ENCODE measurements around the gene CD8A. TPM values are rescaled to one million over a fixed set of nuclear protein-coding genes. Genes with fewer than 3 reads are reported as not detected.

Gene CD8A
- total RNA-seq, 2 donors from 2014 or later, result 0.39 to 0.52 TPM

DNA sequence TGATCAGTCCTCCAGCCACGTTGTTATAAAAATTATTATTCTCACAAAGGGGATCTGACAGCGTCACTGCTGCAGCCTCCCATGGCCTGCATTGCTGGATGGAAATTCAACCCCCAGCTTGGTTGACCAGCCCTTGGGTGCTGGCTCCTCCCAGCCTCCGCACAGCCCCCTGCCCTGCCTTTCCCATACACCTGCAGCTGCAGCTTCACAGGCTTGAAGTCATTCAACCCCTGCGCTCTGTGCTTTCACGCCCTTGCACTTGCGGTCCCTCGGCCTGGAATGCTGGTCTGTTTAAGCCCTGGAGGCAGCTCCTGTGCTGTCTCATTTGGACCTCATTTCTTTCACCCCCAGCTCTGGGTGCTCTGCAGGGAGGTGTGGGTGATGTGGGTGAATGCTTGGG, 860 bp upstream of the CD8A start:
- peaks cover 3 to 9% of the 10 kb centered on the region in 2 donors for H3K27me3 ChIP-seq
- H3K9me3 ChIP-seq, result peaks cover 4 to 12% of the 10 kb centered on the region in 2 donors
- H3K4me3 ChIP-seq, result no peak overlapping the region
- TF ChIP-seq, protein P1, sequence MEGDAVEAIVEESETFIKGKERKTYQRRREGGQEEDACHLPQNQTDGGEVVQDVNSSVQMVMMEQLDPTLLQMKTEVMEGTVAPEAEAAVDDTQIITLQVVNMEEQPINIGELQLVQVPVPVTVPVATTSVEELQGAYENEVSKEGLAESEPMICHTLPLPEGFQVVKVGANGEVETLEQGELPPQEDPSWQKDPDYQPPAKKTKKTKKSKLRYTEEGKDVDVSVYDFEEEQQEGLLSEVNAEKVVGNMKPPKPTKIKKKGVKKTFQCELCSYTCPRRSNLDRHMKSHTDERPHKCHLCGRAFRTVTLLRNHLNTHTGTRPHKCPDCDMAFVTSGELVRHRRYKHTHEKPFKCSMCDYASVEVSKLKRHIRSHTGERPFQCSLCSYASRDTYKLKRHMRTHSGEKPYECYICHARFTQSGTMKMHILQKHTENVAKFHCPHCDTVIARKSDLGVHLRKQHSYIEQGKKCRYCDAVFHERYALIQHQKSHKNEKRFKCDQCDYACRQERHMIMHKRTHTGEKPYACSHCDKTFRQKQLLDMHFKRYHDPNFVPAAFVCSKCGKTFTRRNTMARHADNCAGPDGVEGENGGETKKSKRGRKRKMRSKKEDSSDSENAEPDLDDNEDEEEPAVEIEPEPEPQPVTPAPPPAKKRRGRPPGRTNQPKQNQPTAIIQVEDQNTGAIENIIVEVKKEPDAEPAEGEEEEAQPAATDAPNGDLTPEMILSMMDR (IDR thresholded peaks at IDR 0.05), result no peak
- no peaks in the 10 kb centered on the region for H3K36me3 ChIP-seq
- peaks cover 0 to 35% of the 10 kb centered on the region in 2 donors for H3K4me1 ChIP-seq
- no peak overlapping the region for H3K27ac ChIP-seq
- no peak for DNase-seq (ENCODE audit: low spot score)

DNA sequence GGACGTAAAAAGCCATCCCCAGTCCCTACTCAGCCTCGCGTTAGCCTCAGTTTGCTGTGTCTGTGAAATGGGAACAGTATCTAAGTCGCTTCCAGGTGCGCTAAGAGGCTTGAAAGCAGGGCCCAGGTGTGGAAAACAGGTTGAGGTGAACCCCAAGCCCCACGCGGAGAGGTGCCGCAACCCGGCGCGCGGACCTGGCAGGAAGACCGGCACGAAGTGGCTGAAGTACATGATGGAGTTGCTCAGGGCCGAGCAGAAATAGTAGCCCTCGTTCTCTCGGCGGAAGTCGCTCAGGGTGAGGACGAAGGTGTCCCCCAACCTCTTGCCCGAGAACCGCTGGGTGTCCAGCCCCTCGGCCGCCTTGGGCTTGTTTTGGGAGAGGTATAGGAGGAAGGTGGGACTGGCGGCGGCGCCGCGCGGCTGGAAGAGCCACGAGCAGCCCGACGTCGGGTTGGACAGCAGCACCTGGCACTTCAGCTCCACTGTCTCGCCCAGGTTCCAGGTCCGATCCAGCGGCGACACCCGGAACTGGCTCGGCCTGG, 508 bp downstream of the CD8A start:
- H3K4me1 ChIP-seq, result peaks cover 0 to 35% of the 10 kb centered on the region in 2 donors
- H3K27ac ChIP-seq, result no peak overlapping the region
- peak overlapping the region in 1 of 2 donors; percentile 39 for H3K4me3 ChIP-seq
- H3K27me3 ChIP-seq, result peaks cover 3 to 9% of the 10 kb centered on the region in 2 donors
- H3K36me3 ChIP-seq, result no peaks in the 10 kb centered on the region
- DNase-seq (ENCODE audit: low spot score), result no peak
- TF ChIP-seq, protein P1 (IDR thresholded peaks at IDR 0.05), result no peak
- H3K9me3 ChIP-seq, result no peaks in the 10 kb centered on the region

DNA sequence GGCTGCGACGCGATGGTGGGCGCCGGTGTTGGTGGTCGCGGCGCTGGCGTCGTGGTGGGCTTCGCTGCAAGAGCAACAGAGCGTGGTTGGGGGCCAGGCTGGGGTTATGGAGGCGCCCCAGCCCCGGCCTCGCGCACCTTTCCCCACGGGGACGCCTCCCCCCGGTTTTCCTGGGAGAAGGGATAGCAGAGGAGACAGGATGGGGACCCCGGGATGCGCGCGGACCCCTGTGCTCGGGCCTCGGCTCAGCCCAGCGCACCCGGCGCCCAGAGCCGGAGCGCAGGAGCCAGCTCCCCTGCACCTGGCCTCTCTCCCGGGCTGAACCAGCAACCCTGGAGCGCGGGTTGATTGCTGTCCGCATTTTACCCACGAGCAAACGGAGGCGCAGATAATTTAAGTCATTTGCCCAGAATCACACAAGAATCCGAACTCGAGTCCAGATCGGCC, 1.0 kb downstream of the CD8A start:
- no peak overlapping the region for H3K27ac ChIP-seq
- TF ChIP-seq, protein P1 (IDR thresholded peaks at IDR 0.05), result no peak
- H3K4me3 ChIP-seq, result peak overlapping the region in 1 of 2 donors; percentile 39
- no peaks in the 10 kb centered on the region for H3K36me3 ChIP-seq
- peaks cover 3 to 9% of the 10 kb centered on the region in 2 donors for H3K27me3 ChIP-seq
- no peak for DNase-seq (ENCODE audit: low spot score)
- H3K9me3 ChIP-seq, result no peaks in the 10 kb centered on the region
- H3K4me1 ChIP-seq, result peaks cover 0 to 35% of the 10 kb centered on the region in 2 donors

DNA sequence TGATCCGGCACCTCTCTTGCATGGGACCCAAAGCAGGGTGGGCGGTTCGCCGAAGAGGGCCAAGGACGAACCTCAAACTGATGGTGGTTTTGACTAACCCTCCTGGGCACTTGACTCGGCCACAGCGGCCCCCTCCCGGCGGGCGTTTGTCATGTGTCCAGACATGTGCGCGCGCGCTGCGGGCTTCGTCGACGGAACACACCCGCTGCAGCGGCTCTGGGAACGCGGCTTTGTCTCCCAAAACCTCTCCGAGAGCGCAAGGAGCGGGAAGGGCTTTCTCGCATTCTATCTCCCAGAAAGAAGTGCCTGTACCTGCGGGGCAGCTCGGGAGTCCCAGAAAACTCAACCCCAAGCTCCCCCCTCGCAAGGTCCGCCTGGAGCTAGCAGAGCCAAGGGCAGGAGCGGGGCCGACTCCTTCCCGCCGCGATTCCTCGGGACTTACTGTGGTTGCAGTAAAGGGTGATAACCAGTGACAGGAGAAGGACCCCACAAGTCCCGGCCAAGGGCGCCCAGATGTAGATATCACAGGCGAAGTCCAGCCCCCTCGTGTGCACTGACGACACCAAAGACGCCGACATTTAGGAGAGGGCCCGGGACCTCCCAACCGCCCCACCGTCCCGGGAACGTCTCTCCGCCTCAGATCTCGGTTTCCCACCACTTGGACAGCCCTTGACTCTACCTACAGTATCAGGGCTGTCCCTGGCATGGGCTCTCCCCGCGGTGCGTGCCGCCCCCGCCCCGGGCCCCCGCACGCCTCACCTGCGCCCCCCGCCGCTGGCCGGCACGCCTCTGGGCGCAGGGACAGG, 1.6 kb downstream of the CD8A start:
- H3K4me3 ChIP-seq, result peak overlapping the region in 1 of 2 donors; percentile 39
- no peaks in the 10 kb centered on the region for H3K36me3 ChIP-seq
- no peak for DNase-seq (ENCODE audit: low spot score)
- peaks cover 0 to 35% of the 10 kb centered on the region in 2 donors for H3K4me1 ChIP-seq
- peak overlapping the region; percentile 57 to 58 for H3K27ac ChIP-seq
- TF ChIP-seq, protein P1 (IDR thresholded peaks at IDR 0.05), result no peak
- H3K27me3 ChIP-seq, result peaks cover 3 to 9% of the 10 kb centered on the region in 2 donors
- H3K9me3 ChIP-seq, result no peaks in the 10 kb centered on the region

DNA sequence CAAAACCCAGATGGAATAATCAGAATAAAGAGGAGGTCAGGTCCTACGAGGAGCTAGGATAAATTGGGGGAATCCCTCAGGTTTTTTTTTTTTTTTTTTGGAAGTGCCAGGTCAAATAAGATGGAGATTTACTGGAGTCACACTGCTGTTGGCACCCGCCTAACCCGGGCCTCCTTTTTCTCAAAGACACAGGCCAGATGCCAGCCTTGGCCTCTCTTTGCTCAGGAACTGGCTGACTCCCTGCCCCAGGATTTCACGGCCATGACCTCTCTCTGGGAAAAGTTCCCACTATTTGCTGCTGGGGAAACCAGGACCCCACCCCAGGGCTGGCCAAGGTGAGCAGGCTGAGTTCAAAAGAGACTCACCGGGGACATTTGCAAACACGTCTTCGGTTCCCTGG, 2.5 kb downstream of the CD8A start:
- Histone ChIP-seq H3K4me3 (no peak overlapping the region), H3K27ac (peak overlapping the region; percentile 57 to 58), H3K27me3 (peaks cover 3 to 9% of the 10 kb centered on the region in 2 donors), H3K36me3 (no peaks in the 10 kb centered on the region), H3K4me1 (peaks cover 0 to 35% of the 10 kb centered on the region in 2 donors), H3K9me3 (no peaks in the 10 kb centered on the region)
- DNase-seq (ENCODE audit: low spot score), result no peak
- TF ChIP-seq, protein P1 (IDR thresholded peaks at IDR 0.05), result no peak

Data from right atrium auricular region (tissue), 2 donors.